Measurements from ENCODE around the gene NPAS3. TPM values are rescaled to one million over a fixed set of nuclear protein-coding genes. Genes with fewer than 3 reads are reported as not detected.

NPAS3 gene
- total and polyA plus RNA-seq, 2 of the 8 experiments (the other 6 are each of a cell fraction or from before 2014, with no cell fraction given), result 0.11 to 0.60 TPM

DNA sequence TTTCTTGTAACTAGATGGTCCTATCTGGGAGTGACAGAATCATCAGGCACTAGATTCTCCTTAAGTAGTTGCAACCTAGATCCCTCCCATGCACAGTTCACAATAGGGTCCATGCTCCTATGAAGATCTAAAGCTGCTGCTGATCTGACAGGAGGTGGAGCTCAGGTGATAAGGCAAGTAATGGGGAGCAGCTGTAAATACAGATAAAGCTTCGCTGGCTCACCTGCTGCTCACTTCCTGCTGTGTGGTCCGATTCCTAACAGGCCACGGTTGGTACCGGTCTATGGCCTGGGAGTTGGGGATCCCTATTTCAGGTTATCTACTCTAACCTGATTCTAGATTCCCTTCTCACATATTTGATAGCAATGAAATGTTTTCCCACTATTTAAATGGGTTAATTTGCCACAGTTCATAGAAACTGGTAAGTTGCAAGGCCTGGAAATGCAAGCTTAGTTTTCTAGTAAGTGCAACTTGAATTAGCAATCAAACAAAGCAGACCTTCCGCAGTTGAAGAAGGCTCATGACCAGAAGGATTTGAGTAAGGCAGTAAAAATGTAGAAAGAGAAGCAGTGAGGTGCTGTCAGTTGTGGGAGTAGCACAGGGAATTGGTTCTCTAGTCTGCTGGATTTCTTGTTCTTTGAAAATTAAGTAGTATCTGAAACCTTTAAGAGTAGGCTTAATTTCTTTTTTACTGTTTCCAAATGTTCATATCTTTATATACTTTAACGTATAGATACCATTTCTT, 679.9 kb downstream of the NPAS3 start:
- Histone ChIP-seq H2BK20ac (ENCODE audit: low read length) (no peak overlapping the region), H4K91ac (replicated peaks; ENCODE audit: insufficient read length, low read length) (no peak overlapping the region), H3K4me3 (ENCODE audit: extremely low read depth in 1 of 4, insufficient read depth in 2 of 4, low read depth in 3 of 4, low read length in 4 of 4) (no peak overlapping the region), H4K5ac (ENCODE audit: insufficient read length, low read depth, low read length) (no peak overlapping the region), H3K18ac (ENCODE audit: extremely low read depth, low read length) (no peak overlapping the region), H3K27ac (ENCODE audit: low read depth, low read length) (no peak overlapping the region), H2AFZ (ENCODE audit: low read length) (no peak overlapping the region), H3K9me3 (ENCODE audit: insufficient read depth in 2 of 2, low read depth in 1 of 2, low read length in 1 of 2) (no peaks in the 10 kb centered on the region), H3K36me3 (ENCODE audit: control insufficient read depth in 2 of 4, insufficient read depth in 4 of 4, low read length in 3 of 4) (no peaks in the 10 kb centered on the region), H3K14ac (ENCODE audit: insufficient read length) (no peak overlapping the region), H2BK120ac (replicated peaks; ENCODE audit: low read depth, low read length) (no peak overlapping the region), H2BK5ac (ENCODE audit: low read depth, low read length) (no peak overlapping the region), H3K4me1 (replicated peaks in 1 of 4; ENCODE audit: control insufficient read depth in 3 of 4, insufficient read depth in 4 of 4, low read length in 3 of 4) (peaks cover 0 to 2% (median under 1%) of the 10 kb centered on the region in 4 experiments; a peak in 2 of 7 replicates), H2AK5ac (ENCODE audit: low read depth, low read length) (no peak overlapping the region), H4K20me1 (replicated peaks in 1 of 2; ENCODE audit: control insufficient read depth in 1 of 2, insufficient read depth in 2 of 2, low read length in 2 of 2) (no peaks in the 10 kb centered on the region), H2BK15ac (ENCODE audit: low read length) (no peak overlapping the region), H4K8ac (ENCODE audit: extremely low read depth, insufficient read depth, low read length) (no peak overlapping the region), H3K79me1 (ENCODE audit: low read depth, low read length) (no peaks in the 10 kb centered on the region), H3K27me3 (replicated peaks in 1 of 4; ENCODE audit: control insufficient read depth in 3 of 4, extremely low read depth in 1 of 4, insufficient read depth in 3 of 4, low read length in 3 of 4) (no peaks in the 10 kb centered on the region), H3K79me2 (ENCODE audit: control insufficient read depth in 1 of 2, insufficient read depth in 2 of 2, low read length in 2 of 2) (no peaks in the 10 kb centered on the region), H3K4me2 (ENCODE audit: insufficient read depth in 1 of 2, low read depth in 2 of 2, low read length in 2 of 2) (no peak overlapping the region), H3K23me2 (ENCODE audit: low read depth, low read length) (no peaks in the 10 kb centered on the region), H3K56ac (replicated peaks; ENCODE audit: insufficient read length, low read depth, low read length) (no peak overlapping the region), H3K23ac (ENCODE audit: insufficient read length) (no peak overlapping the region), H3K4ac (replicated peaks; ENCODE audit: insufficient read length, low read depth, low read length) (no peak overlapping the region), H3K9ac (replicated peaks in 1 of 4; ENCODE audit: extremely low read depth in 1 of 4, low read depth in 3 of 4, low read length in 3 of 4) (no peak overlapping the region), H2BK12ac (ENCODE audit: low read depth, low read length) (0 out of 2 replicates have a peak overlapping the region, but pooled peaks have one; percentile 39)
- WGBS, 2 experiments (ENCODE audit: extremely low coverage in 1 of 2, insufficient coverage in 1 of 2, insufficient read length in 1 of 2, insufficient replicate concordance in 2 of 2, low coverage in 1 of 2, low lambda C conversion rate in 2 of 2, missing lambda C conversion rate in 1 of 2), result 80% methylated on average over 6 of the region's 6 CpGs; no CpG with 5 or more reads in 1 of the 2 experiments
- POLR2A ChIA-PET (ENCODE audit: partially characterized antibody), result no interaction called here
- DNase-seq (ENCODE audit: low read depth in 1 of 2, low spot score in 2 of 2) (no peak), FAIRE-seq (no peak)
- CTCF ChIA-PET (ENCODE audit: partially characterized antibody), result interaction anchor here (0.8 kb wide), 1 partner anchor 13 kb away, joined by 3 read pairs; no protein-coding TSS in a partner anchor
- TF ChIP-seq BCL11A (IDR thresholded peaks at IDR 0.05; ENCODE audit: low read depth in 2 of 2, low read length in 2 of 2), result no peak
- TF ChIP-seq BRCA1 (IDR thresholded peaks at IDR 0.05; ENCODE audit: low read depth, low read length), result no peak
- no peak for TF ChIP-seq TEAD4 (IDR thresholded peaks at IDR 0.05; ENCODE audit: low read depth, low read length)
- no peak for TF ChIP-seq MAFK (IDR thresholded peaks at IDR 0.05; ENCODE audit: low read depth, low read length)
- TF ChIP-seq SRF (IDR thresholded peaks at IDR 0.05; ENCODE audit: low read depth, low read length), result no peak
- no peak for TF ChIP-seq EP300 (IDR thresholded peaks at IDR 0.05; ENCODE audit: borderline replicate concordance in 1 of 2, low read depth in 2 of 2, low read length in 2 of 2)
- no peak for TF ChIP-seq TBP (IDR thresholded peaks at IDR 0.05; ENCODE audit: low read depth, low read length)
- TF ChIP-seq CBX8 (IDR thresholded peaks at IDR 0.05; ENCODE audit: borderline replicate concordance, low read depth, low read length), result no peak
- no peak for TF ChIP-seq GABPA (IDR thresholded peaks at IDR 0.05; ENCODE audit: borderline replicate concordance, insufficient read depth, low read length)
- no peak for TF ChIP-seq ASH2L (IDR thresholded peaks at IDR 0.05; ENCODE audit: low read length)
- no peak for TF ChIP-seq TAF7 (optimal IDR thresholded peaks at IDR 0.05; ENCODE audit: borderline replicate concordance, low read depth, low read length)
- TF ChIP-seq CBX5 (IDR thresholded peaks at IDR 0.05; ENCODE audit: low read depth, low read length), result no peak
- no peak for TF ChIP-seq PHF8 (conservative IDR thresholded peaks at IDR 0.05; ENCODE audit: low read depth, low read length)

Data from H1 (cell line).